GM20000 (cell line): Measurements from ENCODE around the gene PSRC1.

ENCODE experiments used
- DNase-seq: peaks from one replicate; pipeline ENCODE4 v3.0.0; 2012; ENCODE audit warnings: low spot score
- TF ChIP-seq, protein P1 (sequence below): IDR thresholded peaks from 2 replicates; pipeline ENCODE4 v1.5.1; 2012; ENCODE audit warnings: mild to moderate bottlenecking, control low read depth; ENCODE audit errors: extremely low read depth, missing control alignments

The PSRC1 gene

DNA sequence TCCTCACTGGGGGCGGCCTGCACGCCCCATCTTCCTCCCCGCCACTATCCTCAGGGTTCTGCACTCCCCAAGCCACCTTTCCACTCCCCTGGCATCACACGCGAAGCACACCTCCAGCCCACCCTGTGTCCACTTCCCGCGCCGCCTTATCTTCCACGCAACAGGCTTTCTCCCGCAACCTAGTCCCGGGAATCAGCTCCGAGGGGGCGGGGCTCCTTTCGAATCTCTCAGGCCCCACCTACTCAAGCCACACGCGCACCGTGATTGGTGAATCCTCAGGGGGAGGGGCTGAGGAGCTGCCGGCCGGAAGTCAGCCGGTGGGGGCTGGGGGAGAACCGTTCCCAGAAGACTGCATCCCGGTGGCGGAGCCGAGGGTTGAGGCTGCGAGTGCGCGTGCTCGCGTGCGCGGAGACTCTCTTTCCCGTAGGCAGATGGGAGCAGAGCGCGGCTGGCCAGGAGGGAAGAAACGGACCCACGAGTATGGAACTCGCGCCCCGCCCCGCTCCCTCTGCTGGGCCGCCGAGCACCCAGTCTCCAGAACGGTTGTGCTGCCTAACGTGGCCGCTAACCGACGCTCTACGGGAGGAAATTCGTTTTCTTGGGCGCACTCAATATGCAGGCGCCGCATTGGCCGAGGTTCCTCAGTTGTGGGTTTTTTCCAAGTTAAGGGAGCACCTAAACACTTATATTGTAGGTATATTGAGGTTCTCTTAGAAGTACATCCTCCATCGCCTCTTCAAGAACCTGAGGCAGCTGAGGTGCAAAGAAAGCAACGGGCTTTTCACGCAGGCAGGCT, at the start of gene PSRC1:
Gene PSRC1 (minus strand): TSS at position 194 of the 796 bp plus-strand sequence.
- TF ChIP-seq, protein P1, sequence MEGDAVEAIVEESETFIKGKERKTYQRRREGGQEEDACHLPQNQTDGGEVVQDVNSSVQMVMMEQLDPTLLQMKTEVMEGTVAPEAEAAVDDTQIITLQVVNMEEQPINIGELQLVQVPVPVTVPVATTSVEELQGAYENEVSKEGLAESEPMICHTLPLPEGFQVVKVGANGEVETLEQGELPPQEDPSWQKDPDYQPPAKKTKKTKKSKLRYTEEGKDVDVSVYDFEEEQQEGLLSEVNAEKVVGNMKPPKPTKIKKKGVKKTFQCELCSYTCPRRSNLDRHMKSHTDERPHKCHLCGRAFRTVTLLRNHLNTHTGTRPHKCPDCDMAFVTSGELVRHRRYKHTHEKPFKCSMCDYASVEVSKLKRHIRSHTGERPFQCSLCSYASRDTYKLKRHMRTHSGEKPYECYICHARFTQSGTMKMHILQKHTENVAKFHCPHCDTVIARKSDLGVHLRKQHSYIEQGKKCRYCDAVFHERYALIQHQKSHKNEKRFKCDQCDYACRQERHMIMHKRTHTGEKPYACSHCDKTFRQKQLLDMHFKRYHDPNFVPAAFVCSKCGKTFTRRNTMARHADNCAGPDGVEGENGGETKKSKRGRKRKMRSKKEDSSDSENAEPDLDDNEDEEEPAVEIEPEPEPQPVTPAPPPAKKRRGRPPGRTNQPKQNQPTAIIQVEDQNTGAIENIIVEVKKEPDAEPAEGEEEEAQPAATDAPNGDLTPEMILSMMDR: peak; percentile 30
- DNase-seq: peak; percentile 95

- TF ChIP-seq, protein P1: no peak
- DNase-seq: no peak
Measured at GRCh38 chr1:109331113-109331512, 48.2 kb upstream of the PSRC1 start.

DNA sequence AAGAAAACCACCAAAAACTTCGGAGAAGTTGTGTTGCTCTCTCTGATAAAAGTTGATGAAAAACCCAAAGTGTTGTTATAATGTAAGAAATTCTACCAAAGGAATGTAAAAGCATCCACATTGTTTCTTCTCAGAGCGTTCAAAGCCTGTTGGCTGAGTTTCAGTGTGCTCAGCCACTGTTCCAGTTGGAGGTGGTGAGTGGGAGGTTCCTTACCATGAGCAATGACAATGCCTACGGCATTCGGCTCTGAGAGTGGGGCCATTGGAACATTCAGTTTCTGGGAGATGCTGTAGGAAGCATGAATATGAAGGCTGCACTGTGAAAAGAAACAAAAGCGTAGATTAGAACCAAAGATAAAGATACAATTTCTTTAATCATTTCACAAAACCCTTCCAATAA, 44.3 kb upstream of the PSRC1 start:
- TF ChIP-seq, protein P1: no peak
- no peak for DNase-seq

GRCh38 chr1:109322974-109323373, 40.0 kb upstream of the PSRC1 start:
- no peak for DNase-seq
- TF ChIP-seq, protein P1: no peak

DNA sequence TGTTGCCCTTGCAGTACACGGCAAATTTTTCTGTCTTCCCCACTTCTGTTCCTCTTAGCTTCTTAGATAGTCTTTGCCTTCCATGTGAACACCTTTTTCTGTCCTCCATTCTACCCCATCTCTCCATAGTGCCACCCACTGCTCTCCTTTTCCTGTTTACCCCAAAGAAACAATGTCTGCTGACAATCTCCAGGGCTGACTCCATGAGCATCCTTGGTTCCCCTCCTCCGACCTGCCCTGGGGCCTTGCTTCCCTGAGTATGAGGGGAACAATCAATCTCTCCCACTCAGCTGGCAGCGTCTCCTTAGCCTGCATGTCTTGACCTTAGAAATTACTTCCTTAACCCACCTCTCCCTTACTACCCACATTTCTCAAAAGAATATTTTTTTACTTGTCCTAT, 36.2 kb upstream of the PSRC1 start:
- TF ChIP-seq, protein P1: no peak
- no peak for DNase-seq

- TF ChIP-seq, protein P1: no peak
- no peak for DNase-seq
Measured at GRCh38 chr1:109316506-109316905, 33.6 kb upstream of the PSRC1 start.

- no peak for DNase-seq
- TF ChIP-seq, protein P1: no peak
Measured at GRCh38 chr1:109315288-109315687, 32.3 kb upstream of the PSRC1 start.
